Activated CD4-positive, alpha-beta T cell treated with anti-CD3 and anti-CD28 coated beads, Interleukin-2, amount 50 U/mL, for 48 hours (primary cell): ENCODE results near the gene GPR34.
"Not testable (repeated sequence)": the region's sequence is repeated elsewhere in the genome, so short reads cannot be mapped to it uniquely, and the experiment has no call there.

ENCODE experiments used
- DNase-seq, 2 experiments: peaks; one replicate each; pipeline ENCODE4 v3.0.0-alpha.2; 2020

GPR34 gene

DNA sequence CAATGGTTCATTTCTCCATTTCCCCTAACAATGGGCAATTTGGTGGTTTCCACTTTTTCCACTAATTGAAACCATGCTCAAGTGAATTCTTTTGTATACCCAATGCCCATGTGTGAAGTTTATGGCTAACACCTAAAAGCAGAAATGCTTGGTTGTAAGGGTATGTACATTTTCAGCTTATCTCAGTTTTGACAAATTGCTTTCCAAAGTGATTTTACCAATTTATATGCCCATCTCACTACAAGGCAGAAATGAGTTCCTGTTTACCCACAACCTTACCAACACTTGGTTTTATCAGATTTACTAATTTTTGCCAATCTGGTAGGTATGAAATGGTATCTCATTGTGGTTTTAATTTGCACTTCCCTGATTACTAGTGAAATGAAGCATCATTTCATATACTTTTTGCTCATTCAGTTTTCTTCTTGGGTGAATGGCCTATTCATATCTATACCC, 14.8 kb downstream of the GPR34 start:
- DNase-seq: no peak

DNA sequence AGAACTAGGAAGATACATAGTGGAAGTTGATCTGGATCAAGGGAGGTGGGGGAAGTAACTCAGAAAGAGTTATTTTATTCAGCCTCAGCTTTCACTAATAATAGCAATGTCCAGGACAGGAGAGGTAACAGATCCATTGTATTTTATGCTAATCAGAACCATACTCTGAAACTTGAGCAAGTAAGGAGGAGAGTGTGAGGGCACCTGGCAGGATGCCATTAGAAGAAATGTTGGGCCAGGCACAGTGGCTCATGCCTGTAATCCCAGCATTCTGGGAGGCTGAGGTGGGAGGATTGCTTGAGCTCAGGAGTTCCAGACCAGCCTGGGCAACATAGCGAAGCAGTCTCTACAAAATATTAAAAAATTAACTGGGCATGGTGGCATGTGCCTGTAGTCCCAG, 16.3 kb downstream of the GPR34 start:
- DNase-seq: no peak

DNA sequence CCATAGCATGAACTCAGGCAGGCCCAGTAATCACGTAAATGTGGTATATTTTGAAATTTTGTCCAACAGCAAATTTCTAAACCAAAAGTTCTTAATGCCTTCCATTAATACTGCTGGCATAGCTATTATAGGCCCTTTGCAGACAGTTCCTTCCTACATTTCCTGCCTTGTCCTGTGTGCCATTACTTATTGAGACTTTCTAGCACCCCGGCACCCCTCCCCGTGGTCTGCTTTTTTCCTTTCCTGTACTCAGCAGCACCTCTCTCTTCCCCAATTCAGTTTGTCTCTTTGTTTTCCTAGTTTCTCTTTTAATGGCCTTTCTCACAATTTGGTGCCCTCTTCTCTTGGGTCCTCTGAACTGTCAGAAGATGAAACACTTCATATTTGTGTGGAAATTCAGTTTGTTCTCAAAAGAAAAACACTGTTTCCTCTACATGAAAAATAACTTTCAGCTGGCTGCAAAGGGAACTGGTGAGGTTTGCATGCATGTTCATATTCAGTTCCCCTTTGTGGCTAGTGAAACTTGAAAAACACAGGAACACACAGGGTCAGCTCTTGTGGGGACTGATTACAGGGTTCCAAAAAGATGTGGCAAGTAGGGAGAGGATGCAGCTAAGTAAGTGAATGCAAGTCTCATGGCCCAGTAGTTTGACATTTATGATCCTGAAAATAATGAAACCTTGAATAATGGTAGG, 17.1 kb downstream of the GPR34 start:
- DNase-seq: no peak

DNA sequence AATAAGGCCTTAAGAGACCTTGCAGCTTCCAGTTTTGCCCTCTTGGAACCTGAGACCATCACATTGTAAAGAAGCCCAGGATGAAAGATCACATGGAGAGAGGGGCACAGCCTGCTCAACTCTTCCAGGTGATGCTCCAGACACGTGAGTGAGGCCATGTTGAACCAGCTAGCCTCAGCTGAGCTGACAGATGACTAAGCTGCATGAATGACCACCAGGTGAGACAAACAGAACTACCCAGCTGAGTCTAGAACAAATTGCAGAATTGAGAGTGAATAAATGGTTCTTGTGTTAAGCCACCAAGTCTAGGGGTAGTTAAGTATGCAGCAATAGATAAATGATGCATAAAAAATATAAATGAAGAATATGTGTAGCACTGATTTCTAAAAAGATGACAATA, 18.4 kb downstream of the GPR34 start:
- no peak for DNase-seq

DNA sequence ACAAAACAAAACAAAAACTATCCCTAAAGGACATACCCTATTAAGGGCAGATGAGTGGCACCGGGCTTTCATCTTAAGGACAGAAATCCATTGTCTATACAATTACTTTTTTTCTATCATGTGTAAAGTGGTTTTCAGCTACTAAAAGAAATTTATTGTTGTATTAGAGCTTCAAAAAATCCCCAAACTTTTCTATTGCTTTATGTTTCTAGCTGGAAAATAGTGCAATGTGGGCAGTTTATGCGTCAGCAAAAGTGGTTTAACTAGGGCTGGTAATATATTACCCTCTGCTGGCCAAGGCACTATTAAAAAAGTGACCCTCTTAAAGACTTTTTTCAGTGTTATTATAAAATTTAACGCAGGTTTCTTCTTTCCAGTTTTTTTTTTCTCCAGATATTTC, 19.7 kb downstream of the GPR34 start:
- DNase-seq: no peak

DNA sequence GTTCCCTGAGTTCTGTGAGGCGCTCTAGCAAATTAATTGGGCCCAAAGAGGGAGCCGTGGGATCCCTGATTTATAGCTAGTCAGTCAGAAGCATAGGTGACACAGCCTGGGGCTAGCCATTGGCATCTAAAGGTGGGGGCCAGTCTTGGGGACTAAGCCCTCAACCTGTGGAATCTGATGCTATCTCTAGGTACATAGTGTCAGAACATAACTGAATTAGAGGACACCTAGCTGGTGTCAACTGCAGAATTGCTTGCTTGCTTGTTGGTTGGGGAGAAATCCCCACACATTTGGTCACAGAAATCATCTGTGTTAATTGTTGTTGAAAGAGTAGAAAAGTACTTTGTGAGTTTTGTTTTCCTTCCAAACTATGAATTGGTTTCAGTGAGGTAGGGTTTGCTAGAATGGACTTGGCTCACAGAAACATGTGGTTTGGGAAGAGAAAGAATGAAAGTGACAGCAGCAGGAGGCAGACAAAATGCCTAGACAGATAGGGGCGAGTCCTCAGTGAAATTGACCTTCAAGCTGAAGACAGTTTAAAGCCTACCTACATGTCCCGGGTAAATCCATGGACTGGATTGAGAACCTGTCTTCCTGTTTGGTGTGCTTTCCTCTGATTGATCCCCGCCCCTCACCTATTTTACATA, 22.4 kb downstream of the GPR34 start:
- no peak for DNase-seq

DNA sequence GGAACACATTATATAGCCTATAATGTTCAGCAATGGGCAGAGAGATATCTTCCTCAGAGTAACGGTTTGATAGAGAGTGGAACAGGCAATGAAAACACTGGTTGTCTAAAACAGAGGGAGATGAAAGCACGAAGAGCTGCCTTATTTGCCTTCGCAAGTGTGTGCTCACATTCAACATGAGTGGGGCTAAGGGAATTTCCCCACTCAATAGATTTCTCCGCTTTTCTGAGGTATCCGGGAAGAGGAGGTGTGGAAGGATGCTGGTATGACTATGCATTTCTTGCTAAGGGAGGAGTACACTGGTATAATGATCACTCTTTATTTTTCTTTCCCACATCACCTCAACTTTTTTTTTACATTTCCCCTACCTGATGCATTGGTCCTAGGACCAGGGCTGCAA, 27.4 kb downstream of the GPR34 start:
- DNase-seq: no peak

DNA sequence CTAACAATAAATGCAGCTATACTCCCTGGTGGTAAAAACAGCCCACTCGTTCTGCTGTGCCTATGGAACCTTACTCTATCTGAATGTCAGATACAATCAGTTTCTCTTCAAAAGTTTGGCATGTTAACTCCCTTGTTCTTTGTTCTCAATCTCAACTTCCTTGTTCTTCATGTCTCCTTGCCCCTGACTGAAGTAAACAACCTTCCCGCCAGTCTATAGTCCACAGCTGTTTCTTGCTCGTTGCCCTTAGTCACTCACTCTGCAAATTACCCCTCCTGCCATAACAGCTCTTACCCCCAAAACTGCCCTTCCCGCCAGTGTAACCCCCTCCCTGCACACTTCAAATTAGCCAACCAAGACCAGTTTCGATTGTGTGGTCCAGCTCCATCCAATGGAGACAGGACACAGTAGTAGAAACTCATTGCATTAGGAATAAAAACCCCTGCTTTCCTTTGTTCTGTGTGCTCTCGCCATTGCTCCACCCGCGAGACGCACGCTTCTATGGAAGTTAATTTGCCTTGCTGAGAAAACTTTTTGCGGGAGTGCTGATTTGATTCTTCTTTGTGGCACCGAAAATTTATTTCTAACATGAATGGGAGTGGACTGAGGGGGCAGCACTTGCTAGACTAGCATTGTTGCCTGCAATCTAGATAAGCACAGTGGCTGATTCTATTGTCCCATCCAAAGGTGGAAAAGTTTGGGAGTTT, 28.1 kb downstream of the GPR34 start:
- DNase-seq: no peak

DNA sequence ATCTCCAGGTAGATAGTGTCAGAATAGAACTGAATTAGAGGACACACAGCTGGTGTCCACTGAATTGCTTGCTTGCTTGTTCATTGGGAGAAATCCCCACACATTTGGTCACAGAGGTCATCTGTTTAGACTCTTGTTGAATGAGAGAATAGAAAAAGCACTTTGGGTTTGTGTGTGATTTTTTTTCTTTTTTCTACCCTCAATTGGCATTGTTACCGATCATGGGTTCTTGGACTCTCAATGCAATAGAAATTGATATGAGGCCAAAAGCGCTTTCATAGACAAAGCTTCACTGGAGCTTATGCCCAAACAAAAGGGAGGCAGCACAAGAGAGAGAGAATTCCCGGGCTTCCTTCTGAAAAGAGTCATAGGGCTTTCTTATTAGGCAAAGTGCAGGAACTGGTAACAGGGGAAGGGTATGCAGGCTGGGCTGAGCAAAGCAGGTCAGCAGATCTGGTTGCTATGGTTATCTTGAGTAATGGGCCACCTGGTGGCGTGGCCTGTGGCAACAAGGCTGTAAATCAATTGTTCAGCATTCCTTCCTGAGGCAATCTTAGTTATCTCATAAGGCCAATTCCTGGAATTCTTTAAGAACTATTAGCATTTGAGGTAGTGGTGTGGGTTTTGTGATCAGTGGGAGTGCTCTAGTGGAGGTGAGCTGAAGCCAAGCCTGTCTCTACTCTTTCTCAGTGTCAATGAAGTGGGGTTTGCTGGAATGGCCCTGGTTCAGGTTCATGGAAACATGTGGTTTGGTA, 29.9 kb downstream of the GPR34 start:
- no peak for DNase-seq

DNA sequence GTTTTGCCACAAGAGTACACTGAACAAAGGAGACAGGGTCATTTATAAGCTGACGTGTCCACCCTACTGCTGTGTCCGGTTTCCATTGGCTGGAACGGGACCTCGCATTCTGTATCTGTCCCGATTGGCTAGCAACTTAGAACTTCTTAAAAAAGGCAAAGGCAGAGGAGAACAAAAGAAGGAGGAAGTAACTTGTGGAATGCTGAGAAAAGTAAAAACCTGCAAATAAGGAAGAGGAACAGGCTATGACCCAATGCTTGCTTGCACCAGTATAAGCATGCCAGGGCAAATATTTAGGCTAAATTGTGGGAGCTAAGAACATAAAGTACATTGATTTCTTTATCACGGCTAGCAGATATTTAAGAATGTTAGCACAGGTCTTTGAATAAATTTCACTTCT, 30.8 kb downstream of the GPR34 start:
- DNase-seq: not testable (repeated sequence)

DNA sequence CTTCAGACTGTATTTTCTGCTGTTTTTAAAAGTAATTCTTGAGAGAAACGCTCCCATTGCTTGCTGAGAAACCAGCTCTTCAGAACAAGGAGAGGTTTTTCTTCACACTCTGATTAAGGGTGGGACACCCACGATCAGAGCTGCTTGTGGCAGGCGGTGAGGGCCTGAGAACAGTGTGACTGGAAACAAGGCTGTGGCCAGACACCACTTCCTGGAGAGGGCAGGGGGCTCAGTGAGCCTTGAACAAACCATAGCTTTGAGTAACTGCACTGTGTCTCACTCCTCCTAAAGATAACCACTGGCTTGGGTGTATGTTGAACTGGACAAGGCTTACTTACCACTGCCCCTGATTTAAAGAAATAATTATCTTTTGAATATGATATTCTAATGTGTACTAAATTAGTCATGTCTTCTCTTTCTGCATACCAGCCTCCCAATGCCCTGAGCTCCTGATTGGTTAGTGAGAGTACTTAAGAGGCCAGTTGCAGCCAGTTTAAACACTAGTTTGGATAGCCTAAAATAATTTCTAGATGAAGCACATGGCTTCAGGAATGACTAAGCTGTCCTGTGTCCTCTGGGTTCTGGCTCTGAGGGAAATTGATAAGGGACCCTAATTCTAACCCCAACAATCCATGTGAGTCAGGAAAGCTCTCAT, 31.5 kb downstream of the GPR34 start:
- DNase-seq: peak; percentile 35 to 50

DNA sequence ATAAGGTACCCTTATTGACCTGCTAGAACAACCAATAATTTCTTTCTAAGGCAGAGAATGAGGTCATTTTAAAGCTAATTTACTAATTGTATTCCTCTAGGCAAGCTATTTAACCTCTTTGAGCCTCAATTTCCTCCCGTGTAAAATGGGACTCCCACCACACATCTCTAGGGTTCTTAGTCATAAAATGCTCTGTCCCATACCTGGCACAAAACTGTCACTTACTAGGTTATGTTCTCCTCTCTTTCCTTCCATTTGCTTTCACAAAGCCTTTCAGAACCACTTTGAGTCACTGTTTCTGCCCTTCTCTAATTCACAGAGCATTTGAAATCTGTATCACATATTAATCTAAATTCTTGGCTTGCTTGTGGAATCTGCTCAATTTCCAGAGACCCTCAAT, 32.8 kb downstream of the GPR34 start:
- DNase-seq: no peak

DNA sequence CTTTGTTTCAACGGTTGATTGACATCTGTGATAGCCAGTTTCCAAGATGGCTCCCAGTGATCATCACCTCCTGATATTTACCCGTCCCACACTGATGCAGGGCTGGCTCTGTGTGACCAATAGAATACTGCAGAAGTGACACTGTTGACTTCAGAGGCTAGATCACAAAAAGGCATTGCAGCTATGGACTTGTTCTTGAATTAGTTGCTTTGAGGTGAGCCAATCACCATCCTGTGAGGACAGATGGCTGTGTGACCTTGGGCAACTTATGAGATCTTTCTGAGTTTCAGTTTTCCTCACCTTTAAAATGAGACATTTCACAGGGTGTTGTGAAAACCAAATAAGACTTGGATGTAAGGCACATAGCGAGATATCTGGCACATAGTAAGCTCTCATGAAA, 33.4 kb downstream of the GPR34 start:
- DNase-seq: no peak

DNA sequence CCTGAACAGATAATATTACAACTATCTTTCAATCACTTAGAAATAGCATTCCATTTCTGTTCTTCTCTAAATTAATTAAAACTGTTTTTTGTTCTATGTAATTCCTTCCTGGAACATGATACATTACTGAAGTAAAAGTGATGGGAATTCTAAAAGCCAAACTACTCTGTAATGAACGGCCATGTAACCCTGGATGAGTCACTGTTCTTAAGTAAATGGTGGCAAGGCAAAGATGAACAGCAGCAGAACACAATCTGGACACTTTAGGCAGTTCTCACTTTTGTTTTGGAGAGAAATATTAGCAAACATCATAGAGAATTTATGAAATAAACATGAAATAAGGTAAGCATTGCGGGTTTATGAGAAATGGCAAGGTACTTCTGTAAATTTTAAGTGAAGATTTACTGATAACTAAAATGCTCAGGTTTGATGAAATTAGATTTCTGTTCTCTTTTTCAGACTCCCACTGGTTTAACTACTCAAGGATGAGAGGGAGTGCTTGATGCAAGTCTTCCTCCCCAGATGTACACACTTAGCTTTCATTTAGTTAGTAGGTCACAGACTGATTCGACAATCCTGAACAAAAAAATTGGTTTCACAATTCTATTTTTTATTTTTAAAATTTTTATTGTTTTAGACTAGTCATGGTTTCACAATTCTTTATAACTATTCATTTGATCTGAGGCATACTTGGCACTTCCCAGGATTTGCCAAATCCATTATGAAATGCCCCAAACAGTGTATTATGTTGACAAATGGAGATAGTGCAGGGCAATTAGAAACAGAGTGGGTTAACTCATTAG, 34.2 kb downstream of the GPR34 start:
- DNase-seq: no peak

DNA sequence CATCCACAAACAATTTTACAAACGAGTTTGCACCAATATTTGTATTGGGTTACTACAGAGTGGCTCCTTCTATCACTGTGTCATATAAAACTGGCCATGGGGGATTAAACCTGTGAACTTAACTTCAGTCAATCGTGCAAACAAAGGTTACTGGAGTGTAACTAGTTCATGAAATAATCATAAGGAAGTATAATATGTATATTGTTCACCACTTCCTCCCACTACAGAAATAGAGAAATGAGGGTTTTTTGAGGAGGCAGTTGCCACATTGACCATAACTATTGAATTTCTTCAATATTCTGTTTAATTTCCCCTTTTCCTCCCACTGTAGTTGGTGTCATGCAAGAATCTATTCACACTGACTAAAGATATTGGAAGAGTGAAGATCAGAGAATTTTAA, 35.1 kb downstream of the GPR34 start, which contains the start of gene GPR82:
Gene GPR82, plus strand, starts transcription at position 356 of the 400 bp plus-strand sequence. CDS start 2,846 bp downstream, outside the sequence.
- no peak for DNase-seq

DNA sequence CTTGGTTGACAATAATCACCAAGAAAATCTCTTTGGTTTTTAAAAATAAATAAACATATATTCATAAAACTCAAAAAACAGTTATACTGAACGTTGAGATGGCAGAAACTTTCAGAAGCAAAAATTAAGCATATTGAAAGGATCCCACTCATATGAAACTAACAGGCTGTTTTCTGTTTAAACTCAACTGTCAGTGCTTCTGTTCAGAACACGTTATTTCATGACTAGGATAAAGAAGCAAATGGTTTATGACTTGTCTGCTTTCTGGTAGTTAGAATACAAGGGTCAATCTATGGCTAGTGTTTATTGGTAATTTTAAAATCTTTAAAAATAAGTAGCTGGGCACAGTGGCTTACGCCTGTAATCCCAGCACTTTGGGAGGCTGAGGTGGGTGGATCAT, 39.4 kb downstream of the GPR34 start:
- no peak for DNase-seq

DNA sequence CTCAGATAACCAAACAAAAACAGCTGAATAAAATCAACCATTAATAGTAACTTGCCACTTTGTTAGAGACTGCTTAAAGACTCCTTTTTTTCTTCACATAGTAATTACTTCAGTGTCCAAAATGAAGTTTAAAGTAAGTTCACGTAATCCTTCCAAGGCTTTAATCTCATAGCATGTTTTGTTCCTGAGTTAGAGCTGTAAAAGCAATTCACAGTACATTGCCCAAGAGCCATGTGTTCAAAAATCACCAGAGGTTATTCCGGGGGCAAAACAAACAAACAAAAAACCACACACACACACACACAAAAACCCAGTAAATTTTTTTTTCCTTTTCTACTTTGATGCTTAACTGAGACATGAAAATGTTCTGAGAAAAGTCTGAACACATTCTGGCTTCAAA, 41.3 kb downstream of the GPR34 start:
- DNase-seq: no peak

DNA sequence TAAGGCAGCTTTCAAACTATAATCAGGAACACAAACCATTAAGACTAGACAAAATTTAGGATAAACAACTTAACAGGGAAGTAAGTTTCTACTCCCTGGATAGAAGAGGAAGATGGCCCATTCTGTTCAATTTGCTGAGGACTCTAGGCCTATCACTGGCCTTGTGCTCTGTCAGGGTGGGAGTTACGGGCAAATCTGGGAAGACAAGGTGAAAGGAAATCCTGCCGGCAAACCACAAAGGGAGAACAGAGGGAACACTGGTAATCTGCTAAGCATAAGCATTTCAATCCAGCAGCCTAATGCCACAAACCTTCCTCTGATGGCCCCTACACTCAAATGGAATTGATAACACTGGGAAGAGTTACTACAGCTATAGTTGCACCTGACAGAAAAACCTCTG, 43.5 kb downstream of the GPR34 start:
- no peak for DNase-seq

DNA sequence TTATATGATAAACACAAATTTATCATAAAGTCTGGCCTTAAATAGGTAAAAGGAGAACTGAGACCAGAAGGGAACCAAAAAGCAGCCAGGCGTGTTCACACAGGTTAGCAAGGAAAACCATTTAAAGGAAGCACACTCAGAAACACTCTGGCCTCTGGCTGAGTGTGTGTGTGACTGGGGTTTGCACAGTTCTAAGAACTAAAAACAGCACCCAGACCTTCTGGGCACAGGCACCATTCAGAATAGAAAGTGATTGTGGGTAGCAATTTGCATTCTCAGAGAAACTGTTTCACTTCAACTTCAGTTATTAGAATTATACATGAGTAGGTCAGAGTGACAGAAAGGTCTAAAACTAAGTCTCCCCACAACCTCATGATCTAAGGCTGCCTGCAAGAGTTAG, 45.2 kb downstream of the GPR34 start:
- peak in 1 of 2 experiments; percentile 15 for DNase-seq

DNA sequence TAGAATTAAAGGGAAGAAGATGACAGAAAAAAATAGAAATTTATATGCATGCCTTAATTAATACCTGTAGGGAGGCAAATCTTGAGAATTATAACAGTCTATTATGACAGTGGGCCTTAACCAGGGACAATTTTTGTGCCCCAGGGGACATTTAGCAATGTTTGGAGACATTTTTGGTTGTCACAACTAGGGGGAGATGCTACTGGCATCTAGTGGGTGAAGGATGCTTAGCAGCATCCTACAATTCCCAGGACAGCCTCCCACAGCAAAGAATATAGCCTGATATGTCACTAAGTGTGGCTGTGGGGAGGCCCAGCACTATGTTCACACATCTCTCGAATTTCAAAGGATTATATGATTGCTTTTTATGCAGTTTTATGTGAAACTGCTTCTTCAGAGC, 45.8 kb downstream of the GPR34 start:
- DNase-seq: no peak

DNA sequence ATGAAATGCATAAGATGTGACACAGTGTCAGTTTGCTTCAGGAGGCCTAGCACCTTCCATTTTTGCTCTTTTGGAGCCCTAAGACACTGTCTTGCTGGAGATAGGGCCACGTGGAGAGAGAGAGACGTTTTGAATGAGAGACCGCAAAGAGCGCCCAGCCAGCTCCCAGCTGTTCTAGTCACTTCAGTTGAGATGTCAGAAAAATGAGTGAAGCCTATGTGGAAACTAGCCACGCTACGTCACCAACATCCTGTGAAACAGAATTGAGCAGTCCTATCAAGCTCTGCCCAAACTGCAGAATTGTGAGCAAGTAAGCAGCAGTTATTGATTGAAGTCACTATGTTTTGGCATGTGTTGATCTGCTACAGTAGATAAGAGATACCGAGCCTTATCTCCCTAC, 48.3 kb downstream of the GPR34 start:
- peak; percentile 5 to 16 for DNase-seq

DNA sequence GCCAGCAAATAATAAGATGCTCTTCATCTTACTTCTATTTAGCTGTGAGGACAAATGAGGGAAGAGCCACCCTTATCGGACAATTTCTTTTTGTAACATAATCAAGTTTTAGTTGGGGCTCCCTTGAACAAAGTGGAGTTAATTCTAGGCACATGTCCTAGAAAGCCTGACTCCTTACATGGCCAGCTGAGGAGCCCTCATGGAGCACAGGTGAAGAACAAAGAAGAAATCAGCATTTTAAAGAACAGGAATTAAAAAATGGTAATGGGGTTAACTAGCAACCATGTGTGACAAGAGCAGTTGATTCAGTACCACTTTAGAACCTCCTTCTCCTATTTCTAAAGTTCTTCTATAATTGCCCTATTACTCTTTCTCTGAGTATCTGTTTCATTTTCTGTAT, 51.1 kb downstream of the GPR34 start:
- no peak for DNase-seq
